ENCODE results near the gene N4BP3.

N4BP3 gene

DNA sequence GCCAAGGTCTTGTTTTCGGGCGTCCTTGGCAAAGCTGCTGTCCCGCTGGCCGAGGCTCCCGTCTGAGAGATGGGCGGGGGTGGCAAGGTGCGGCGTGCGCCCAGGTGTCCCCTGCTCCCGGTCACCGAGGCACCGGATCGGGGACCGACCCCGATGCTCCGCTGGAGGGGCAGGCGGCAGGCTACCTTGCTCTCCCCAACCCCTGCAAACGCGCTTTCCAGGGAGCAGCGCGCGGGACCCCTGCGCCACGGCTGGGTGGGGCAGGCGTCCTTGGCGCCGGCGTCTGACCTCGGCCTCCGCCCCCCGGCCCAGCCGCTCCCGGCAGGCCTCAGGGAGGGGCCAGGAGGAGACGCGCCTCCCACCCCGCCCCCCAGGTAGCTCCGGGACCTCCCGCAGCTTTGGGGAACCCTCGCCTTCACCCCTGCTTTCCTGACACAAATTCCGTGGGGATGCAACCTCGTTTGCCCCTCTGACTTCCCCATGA, 551 bp downstream of the N4BP3 start:
- H3K4me3 ChIP-seq (ENCODE audit: control insufficient read depth, low read depth, low read length) = peak overlapping the region; percentile 24
- no peak for DNase-seq (ENCODE audit: low read depth)
- TF ChIP-seq, protein P1, sequence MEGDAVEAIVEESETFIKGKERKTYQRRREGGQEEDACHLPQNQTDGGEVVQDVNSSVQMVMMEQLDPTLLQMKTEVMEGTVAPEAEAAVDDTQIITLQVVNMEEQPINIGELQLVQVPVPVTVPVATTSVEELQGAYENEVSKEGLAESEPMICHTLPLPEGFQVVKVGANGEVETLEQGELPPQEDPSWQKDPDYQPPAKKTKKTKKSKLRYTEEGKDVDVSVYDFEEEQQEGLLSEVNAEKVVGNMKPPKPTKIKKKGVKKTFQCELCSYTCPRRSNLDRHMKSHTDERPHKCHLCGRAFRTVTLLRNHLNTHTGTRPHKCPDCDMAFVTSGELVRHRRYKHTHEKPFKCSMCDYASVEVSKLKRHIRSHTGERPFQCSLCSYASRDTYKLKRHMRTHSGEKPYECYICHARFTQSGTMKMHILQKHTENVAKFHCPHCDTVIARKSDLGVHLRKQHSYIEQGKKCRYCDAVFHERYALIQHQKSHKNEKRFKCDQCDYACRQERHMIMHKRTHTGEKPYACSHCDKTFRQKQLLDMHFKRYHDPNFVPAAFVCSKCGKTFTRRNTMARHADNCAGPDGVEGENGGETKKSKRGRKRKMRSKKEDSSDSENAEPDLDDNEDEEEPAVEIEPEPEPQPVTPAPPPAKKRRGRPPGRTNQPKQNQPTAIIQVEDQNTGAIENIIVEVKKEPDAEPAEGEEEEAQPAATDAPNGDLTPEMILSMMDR (IDR thresholded peaks at IDR 0.05; ENCODE audit: control insufficient read depth, insufficient read depth, low read depth, low read length, missing control alignments) = no peak

DNA sequence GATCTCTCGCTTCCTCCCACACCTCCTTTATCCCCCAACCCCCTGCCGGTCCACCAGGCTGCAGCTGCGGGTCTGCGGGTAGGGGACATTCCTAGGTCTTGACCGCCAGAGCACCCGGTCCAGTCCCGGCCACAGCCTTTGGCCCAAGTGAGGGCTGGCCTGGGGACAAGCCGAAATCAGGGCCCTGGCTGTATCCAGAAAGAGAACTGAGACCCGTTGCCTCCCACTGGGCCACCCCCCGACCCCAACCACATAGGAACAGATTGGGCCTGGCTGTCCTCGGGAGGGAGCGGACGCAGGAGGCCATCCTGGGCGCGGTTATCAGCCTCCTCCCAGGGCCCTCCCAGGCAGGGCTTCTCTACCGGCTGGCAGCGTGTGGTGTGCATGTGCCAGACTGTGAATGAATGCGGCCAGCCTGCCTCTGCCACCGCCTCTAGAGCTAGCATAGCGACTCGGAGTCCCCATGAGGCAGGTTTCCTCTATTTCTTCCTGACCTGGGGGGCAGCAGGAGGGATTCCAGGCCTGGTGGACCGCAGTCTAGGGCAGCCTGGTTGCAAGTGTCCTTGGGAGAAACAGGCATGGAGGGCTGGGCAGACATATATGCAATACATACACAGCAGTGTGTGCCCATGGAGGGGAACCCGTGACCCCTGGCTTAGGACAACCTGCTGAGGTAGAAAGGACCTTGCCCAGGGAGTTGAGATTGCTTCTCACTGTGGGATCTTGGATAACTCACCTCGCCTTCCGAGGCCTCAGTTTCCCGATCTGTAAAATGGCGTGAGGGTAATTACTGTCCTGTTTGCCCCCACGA, 1.2 kb downstream of the N4BP3 start:
- H3K4me3 ChIP-seq (ENCODE audit: control insufficient read depth, low read depth, low read length) = no peak overlapping the region
- no peak for DNase-seq (ENCODE audit: low read depth)
- TF ChIP-seq, protein P1 (IDR thresholded peaks at IDR 0.05; ENCODE audit: control insufficient read depth, insufficient read depth, low read depth, low read length, missing control alignments) = no peak

DNA sequence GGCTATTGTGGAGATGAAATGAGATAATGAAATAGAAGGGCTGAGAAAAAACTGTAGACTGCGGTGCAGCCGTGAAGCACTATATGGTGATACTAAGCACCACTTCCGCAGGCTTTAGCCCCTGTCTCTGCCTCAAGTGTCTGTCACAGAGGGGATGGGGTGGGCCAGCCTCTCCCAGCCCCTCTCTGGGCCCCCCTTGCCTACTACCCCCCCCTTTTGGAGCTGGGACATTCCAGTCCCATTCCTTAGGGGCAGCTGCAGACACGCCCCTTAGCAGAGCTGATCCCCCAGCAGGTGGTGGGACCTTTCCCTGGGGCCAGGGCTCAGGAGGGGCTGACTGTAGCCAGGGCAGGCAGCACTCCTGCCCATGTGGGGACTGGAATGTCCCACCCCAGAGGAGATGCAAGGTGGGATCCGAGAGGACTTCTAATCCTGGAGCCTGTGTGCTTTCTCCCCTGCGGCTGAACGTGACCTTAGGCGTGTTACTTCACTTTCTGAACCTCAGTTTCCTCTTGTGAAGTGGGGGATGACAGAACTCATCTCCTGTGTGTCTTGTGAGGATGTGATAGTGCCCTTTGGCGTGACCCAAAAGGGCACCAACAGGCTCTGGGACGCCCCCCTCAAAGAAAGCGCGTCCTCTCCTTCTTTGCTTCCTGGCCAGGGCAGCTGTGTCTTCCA, 1.9 kb downstream of the N4BP3 start:
- no peak overlapping the region for H3K4me3 ChIP-seq (ENCODE audit: control insufficient read depth, low read depth, low read length)
- DNase-seq (ENCODE audit: low read depth) = no peak
- TF ChIP-seq, protein P1 (IDR thresholded peaks at IDR 0.05; ENCODE audit: control insufficient read depth, insufficient read depth, low read depth, low read length, missing control alignments) = no peak

DNA sequence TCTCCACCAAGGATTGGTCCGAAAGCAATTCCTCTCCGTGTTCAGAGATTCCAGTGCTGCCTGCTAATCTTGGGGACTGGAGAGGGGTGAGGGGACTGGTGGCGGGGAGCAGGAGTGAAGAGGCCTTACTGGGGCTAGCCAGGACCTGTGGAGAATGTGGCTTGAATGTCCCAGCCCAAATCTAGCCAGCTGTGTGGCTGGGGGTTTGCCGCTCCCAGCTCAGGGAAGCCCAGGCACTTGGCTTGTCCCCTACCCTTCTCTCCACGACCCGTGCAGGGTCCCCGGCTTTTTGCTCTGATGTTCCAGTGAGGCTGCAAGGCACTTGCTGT, 2.4 kb downstream of the N4BP3 start:
- DNase-seq (ENCODE audit: low read depth) = no peak
- TF ChIP-seq, protein P1 (IDR thresholded peaks at IDR 0.05; ENCODE audit: control insufficient read depth, insufficient read depth, low read depth, low read length, missing control alignments) = no peak
- H3K4me3 ChIP-seq (ENCODE audit: control insufficient read depth, low read depth, low read length) = no peak overlapping the region

DNA sequence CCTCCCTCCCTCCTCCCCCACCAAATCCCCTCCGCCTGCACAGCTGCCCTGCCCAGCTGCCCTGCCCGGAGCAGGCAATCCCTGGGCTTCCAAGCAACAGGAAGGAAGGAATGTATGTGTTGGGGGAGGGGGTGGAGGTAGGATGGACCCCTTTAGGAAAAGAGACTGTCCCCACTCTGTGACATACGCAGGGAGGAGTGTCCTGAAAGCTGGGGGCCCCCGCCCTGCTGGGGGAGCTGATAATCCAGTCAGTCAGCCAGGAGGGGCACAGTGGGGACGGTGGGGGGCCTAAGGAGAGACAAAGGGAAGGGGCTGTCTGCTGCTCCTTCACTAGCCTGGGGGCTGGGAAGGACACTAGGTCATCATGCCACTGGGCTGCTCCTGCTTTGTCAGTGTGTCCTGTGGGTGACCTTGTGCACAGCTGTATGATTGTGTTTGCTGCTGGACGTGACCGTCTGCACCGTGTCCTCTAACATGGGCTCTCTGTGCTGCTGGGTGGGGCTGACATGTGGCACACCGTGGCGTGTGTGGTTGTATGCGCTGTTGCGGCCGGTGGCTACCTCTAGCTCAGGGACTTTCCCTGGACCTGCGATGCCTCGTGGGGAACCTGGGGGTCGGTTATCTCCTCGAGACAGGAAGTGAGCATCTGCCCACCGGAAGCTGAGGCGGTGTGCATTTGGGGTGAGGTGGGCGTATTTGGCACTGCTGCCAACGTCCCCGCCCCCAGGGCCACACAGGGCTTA, 3.0 kb downstream of the N4BP3 start:
- no peak for DNase-seq (ENCODE audit: low read depth)
- H3K4me3 ChIP-seq (ENCODE audit: control insufficient read depth, low read depth, low read length) = no peak overlapping the region

More for the DNA sequence above, 3.0 kb downstream of the N4BP3 start:
- TF ChIP-seq, protein P1 (IDR thresholded peaks at IDR 0.05; ENCODE audit: control insufficient read depth, insufficient read depth, low read depth, low read length, missing control alignments) = no peak
